ENCODE results near the gene MED29.

DNA sequence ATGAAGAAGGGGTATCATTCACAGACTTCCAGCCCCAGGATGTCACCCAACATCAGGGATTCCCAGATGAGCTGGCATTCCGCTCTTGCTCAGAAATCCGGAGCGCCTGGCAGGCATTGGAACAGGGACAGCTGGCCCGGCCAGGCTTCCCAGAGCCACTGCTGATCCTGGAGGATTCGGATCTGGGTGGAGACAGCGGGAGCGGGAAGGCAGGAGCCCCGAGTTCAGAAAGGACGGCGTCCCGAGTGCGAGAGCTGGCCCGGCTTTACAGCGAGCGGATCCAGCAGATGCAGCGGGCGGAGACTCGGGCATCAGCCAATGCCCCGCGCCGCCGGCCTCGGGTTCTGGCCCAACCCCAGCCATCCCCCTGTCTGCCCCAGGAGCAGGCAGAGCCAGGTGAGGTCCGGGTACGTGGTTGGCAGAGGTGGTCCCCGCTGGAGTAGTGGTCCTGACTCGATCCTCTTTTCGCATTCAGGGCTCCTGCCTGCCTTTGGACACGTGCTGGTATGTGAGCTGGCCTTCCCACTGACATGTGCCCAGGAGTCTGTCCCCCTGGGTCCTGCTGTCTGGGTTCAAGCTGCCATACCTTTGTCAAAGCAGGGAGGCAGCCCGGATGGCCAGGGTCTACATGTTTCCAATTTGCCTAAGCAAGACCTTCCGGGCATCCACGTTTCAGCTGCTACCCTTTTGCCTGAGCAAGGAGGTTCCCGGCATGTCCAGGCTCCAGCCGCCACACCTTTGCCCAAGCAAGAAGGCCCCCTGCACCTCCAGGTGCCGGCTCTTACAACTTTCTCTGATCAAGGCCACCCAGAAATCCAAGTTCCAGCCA is 32.3 kb downstream of the MED29 start:
- no peak for TF ChIP-seq POLR2A (IDR thresholded peaks at IDR 0.05)
- TF ChIP-seq, protein P1, sequence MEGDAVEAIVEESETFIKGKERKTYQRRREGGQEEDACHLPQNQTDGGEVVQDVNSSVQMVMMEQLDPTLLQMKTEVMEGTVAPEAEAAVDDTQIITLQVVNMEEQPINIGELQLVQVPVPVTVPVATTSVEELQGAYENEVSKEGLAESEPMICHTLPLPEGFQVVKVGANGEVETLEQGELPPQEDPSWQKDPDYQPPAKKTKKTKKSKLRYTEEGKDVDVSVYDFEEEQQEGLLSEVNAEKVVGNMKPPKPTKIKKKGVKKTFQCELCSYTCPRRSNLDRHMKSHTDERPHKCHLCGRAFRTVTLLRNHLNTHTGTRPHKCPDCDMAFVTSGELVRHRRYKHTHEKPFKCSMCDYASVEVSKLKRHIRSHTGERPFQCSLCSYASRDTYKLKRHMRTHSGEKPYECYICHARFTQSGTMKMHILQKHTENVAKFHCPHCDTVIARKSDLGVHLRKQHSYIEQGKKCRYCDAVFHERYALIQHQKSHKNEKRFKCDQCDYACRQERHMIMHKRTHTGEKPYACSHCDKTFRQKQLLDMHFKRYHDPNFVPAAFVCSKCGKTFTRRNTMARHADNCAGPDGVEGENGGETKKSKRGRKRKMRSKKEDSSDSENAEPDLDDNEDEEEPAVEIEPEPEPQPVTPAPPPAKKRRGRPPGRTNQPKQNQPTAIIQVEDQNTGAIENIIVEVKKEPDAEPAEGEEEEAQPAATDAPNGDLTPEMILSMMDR (IDR thresholded peaks at IDR 0.05), result no peak
